Endodermal cell (in vitro differentiated cells): ENCODE results near the gene LLCFC1. TPM values are rescaled to one million over a fixed set of nuclear protein-coding genes. Genes with fewer than 3 reads are reported as not detected.
A peak's percentile ranks its signal among the peaks of the same experiment; 100 is the strongest.

ENCODE experiments used
- DNase-seq: peaks from one replicate; pipeline ENCODE4 v3.0.0-alpha.2; 2017
- H3K27ac ChIP-seq: 2 replicates; pipeline ENCODE4 v1.5.1; 2013; ENCODE audit warnings: mild to moderate bottlenecking, low read depth, low read length, moderate library complexity
- H3K27me3 ChIP-seq: 2 replicates; pipeline ENCODE4 v1.6.1; 2013; ENCODE audit warnings: mild to moderate bottlenecking, low read length, moderate library complexity; ENCODE audit not compliant: insufficient read depth, control insufficient read depth, poor library complexity, severe bottlenecking
- H3K36me3 ChIP-seq: 2 replicates; pipeline ENCODE4 v1.7.0; 2013; ENCODE audit warnings: mild to moderate bottlenecking, low read length, moderate library complexity; ENCODE audit not compliant: control insufficient read depth, insufficient read depth
- H3K4me1 ChIP-seq: one replicate; pipeline ENCODE4 v1.7.0; 2013; ENCODE audit warnings: low read length; ENCODE audit not compliant: control insufficient read depth, insufficient read depth
- H3K4me3 ChIP-seq: 2 replicates; pipeline ENCODE4 v1.5.1; 2013; ENCODE audit warnings: mild to moderate bottlenecking, low read length, moderate library complexity
- H3K9ac ChIP-seq: 2 replicates; pipeline ENCODE4 v1.6.1; 2013; ENCODE audit warnings: mild to moderate bottlenecking, low read length, moderate library complexity; ENCODE audit not compliant: poor library complexity, severe bottlenecking; ENCODE audit errors: extremely low read depth
- H3K9me3 ChIP-seq: 2 replicates; pipeline ENCODE4 v1.6.1; 2013; ENCODE audit warnings: mild to moderate bottlenecking, low read length, moderate library complexity; ENCODE audit not compliant: control insufficient read depth
- H3K27ac Mint-ChIP-seq: 2 replicates; pipeline ENCODE4 v1.8.0; 2020; ENCODE audit warnings: mixed read lengths
- H3K27me3 Mint-ChIP-seq: 2 replicates; pipeline ENCODE4 v1.8.0; 2021; ENCODE audit warnings: mild to moderate bottlenecking, mixed read lengths; ENCODE audit not compliant: insufficient read depth
- H3K36me3 Mint-ChIP-seq: 2 replicates; pipeline ENCODE4 v1.8.0; 2020; ENCODE audit warnings: low read depth, mixed read lengths
- H3K4me1 Mint-ChIP-seq: 2 replicates; pipeline ENCODE4 v1.8.0; 2020; ENCODE audit warnings: mixed read lengths
- H3K4me3 Mint-ChIP-seq: 2 replicates; pipeline ENCODE4 v1.8.0; 2020; ENCODE audit warnings: mild to moderate bottlenecking, moderate library complexity, mixed read lengths
- H3K9me3 Mint-ChIP-seq: 2 replicates; pipeline ENCODE4 v1.8.0; 2020; ENCODE audit warnings: mild to moderate bottlenecking, mixed read lengths
- WGBS, 2 experiments: methylation state at CpG; one replicate each; pipeline versions ENCODE4 v1.1.5 to v1.1.7; 2013; ENCODE audit warnings: missing lambda C conversion rate in 2 of 2, mixed read lengths in 1 of 2; ENCODE audit not compliant: insufficient coverage in 1 of 2, insufficient read length in 1 of 2; 5-methylcytosine and 5-hydroxymethylcytosine counted together
- total RNA-seq, 2 donors: library from RNA; stranded (reverse); fragmentation: NEBNext Ultra II Directional in 1 of 2; extraction: Animal tissue kit (Norgen Biotek cat#: 25700) in 1 of 2; gene quantifications; 2 replicates in 1 of 2; 3 replicates in 1 of 2; pipeline ENCODE4 v1.2.1, GENCODE V29; 2021
- TF ChIP-seq, protein P1 (sequence below): fragments of 200-600 bp; sonication (generic); conservative IDR thresholded peaks from 2 replicates; pipeline ENCODE4 v1.5.0; 2021; ENCODE audit warnings: antibody characterized with exemption, mild to moderate bottlenecking

Gene LLCFC1
- total RNA-seq, 2 donors from 2014 or later: not detected

- Histone ChIP-seq H3K9me3 (no peaks in the 10 kb centered on the region), H3K4me3 (no peak overlapping the region), H3K4me1 (no peaks in the 10 kb centered on the region), H3K27ac (no peak overlapping the region), H3K27me3 (peaks cover 9% of the 10 kb centered on the region), H3K9ac (no peak overlapping the region), H3K36me3 (no peaks in the 10 kb centered on the region)
- H3K4me1 Mint-ChIP-seq: peaks cover 20% of the 10 kb centered on the region
- TF ChIP-seq, protein P1, sequence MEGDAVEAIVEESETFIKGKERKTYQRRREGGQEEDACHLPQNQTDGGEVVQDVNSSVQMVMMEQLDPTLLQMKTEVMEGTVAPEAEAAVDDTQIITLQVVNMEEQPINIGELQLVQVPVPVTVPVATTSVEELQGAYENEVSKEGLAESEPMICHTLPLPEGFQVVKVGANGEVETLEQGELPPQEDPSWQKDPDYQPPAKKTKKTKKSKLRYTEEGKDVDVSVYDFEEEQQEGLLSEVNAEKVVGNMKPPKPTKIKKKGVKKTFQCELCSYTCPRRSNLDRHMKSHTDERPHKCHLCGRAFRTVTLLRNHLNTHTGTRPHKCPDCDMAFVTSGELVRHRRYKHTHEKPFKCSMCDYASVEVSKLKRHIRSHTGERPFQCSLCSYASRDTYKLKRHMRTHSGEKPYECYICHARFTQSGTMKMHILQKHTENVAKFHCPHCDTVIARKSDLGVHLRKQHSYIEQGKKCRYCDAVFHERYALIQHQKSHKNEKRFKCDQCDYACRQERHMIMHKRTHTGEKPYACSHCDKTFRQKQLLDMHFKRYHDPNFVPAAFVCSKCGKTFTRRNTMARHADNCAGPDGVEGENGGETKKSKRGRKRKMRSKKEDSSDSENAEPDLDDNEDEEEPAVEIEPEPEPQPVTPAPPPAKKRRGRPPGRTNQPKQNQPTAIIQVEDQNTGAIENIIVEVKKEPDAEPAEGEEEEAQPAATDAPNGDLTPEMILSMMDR: no peak
- H3K27me3 Mint-ChIP-seq: peaks cover 41% of the 10 kb centered on the region
- no peaks in the 10 kb centered on the region for H3K36me3 Mint-ChIP-seq
- H3K9me3 Mint-ChIP-seq: peaks cover 4% of the 10 kb centered on the region
- no peak overlapping the region for H3K4me3 Mint-ChIP-seq
- no peak overlapping the region for H3K27ac Mint-ChIP-seq
- WGBS, 2 experiments: 88% methylated on average over 4 to 6 of the region's 6 CpGs
- DNase-seq: peak; percentile 22
These were observed 44.2 kb upstream of the LLCFC1 start for GRCh38 chr7:142894985-142895593.

- DNase-seq: no peak
- Mint-ChIP-seq H3K36me3 (no peaks in the 10 kb centered on the region), H3K4me3 (no peak overlapping the region), H3K9me3 (peaks cover under 1% of the 10 kb centered on the region), H3K27ac (no peak overlapping the region), H3K27me3 (peaks cover 39% of the 10 kb centered on the region), H3K4me1 (peaks cover 20% of the 10 kb centered on the region)
- WGBS, 2 experiments: 90 to 98% methylated on average over 2 to 3 of the region's 3 CpGs
- Histone ChIP-seq H3K27ac (no peak overlapping the region), H3K4me1 (no peaks in the 10 kb centered on the region), H3K36me3 (no peaks in the 10 kb centered on the region), H3K9ac (no peak overlapping the region), H3K4me3 (no peak overlapping the region), H3K27me3 (peaks cover 9% of the 10 kb centered on the region), H3K9me3 (no peaks in the 10 kb centered on the region)
- TF ChIP-seq, protein P1: no peak
These were observed 43.1 kb upstream of the LLCFC1 start for GRCh38 chr7:142896151-142896550.

GRCh38 chr7:142896741-142897379, 42.4 kb upstream of the LLCFC1 start:
- H3K27ac Mint-ChIP-seq: no peak overlapping the region
- WGBS, 2 experiments: 88% methylated on average over 3 of the region's 3 CpGs; no CpG with 5 or more reads in 1 of the 2 experiments
- Histone ChIP-seq H3K9ac (no peak overlapping the region), H3K9me3 (no peaks in the 10 kb centered on the region), H3K36me3 (no peaks in the 10 kb centered on the region), H3K4me1 (no peaks in the 10 kb centered on the region), H3K4me3 (no peak overlapping the region), H3K27me3 (peaks cover 9% of the 10 kb centered on the region), H3K27ac (no peak overlapping the region)
- no peak overlapping the region for H3K4me3 Mint-ChIP-seq
- H3K36me3 Mint-ChIP-seq: no peaks in the 10 kb centered on the region
- TF ChIP-seq, protein P1: no peak
- peak; percentile 17 for DNase-seq
- peaks cover 1% of the 10 kb centered on the region for H3K9me3 Mint-ChIP-seq
- H3K4me1 Mint-ChIP-seq: peaks cover 27% of the 10 kb centered on the region
- peaks cover 35% of the 10 kb centered on the region for H3K27me3 Mint-ChIP-seq
